HCT116 (cell line): ENCODE results near the gene CAMKK1. TPM values are rescaled to one million over a fixed set of nuclear protein-coding genes. Genes with fewer than 3 reads are reported as not detected.

Experiments
- ATAC-seq: fragments of 200-7000 bp; cut with Tn5 transposase; 2 replicates; pipeline ENCODE4 v1.9.1; 2020; ENCODE audit warnings: mild to moderate bottlenecking, moderate library complexity
- BruUV-seq: library from RNA; stranded (reverse); fragments of 400-500 nt; replicated peaks from 2 replicates; lab custom pipeline; 2021; lab: Mats Ljungman, UMichigan
- CTCF ChIA-PET: fragments of 300-600 bp; sonication (Branson Sonifier 250); formaldehyde crosslinking; loops from one replicate; lab custom pipeline; 2021; ENCODE audit warnings: antibody characterized with exemption; lab: Charles Lee
- POLR2A ChIA-PET: fragments of 300-600, 350-600 bp; sonication (Branson Sonifier 250); formaldehyde crosslinking; loops from one replicate; lab custom pipeline; 2021; ENCODE audit warnings: antibody characterized with exemption; lab: Charles Lee
- RAD21 ChIA-PET, 2 experiments: fragments of 300-600 bp; sonication (Branson Sonifier 250); formaldehyde crosslinking; loops; one replicate each; lab custom pipeline; 2023; ENCODE audit warnings: low total read pairs in 2 of 2; ENCODE audit not compliant: uncharacterized antibody in 2 of 2, unreplicated experiment in 2 of 2, low non-redundant PET in 1 of 2; lab: Charles Lee
- DNase-seq: peaks from one replicate; pipeline ENCODE4 v3.0.0-alpha.2; 2010; ENCODE audit warnings: low read depth, low spot score
- H2AFZ ChIP-seq: fragments of 200-600 bp; shearing (Covaris generic), sonication (generic); 2 replicates; pipeline ENCODE4 v1.6.1; 2017; ENCODE audit warnings: low read depth, mixed run types, mixed read lengths, antibody characterized with exemption, low read length; ENCODE audit not compliant: poor library complexity, severe bottlenecking
- H3K27ac ChIP-seq: 2 replicates; pipeline ENCODE4 v1.5.1; 2012; ENCODE audit warnings: low read depth, low read length
- H3K27me3 ChIP-seq: fragments of 200-600 bp; sonication (generic); 2 replicates; pipeline ENCODE4 v1.6.1; 2016; ENCODE audit warnings: mixed run types, low read length, mixed read lengths; ENCODE audit not compliant: insufficient read depth
- H3K36me3 ChIP-seq, 2 experiments: fragments of 200-500 bp in 1 of 2; fragments of 200-600 bp in 1 of 2; sonication (Bioruptor generic) in 1 of 2; sonication (generic) in 1 of 2; 2 replicates each; pipeline versions ENCODE4 v1.5.1 to v1.6.1; 2014 to 2016; ENCODE audit warnings: low read length in 2 of 2, inconsistent platforms in 1 of 2, mixed read lengths in 1 of 2, mixed run types in 1 of 2; ENCODE audit not compliant: insufficient read depth in 2 of 2, control insufficient read depth in 1 of 2
- H3K4me1 ChIP-seq, 2 experiments: fragments of 200-600 bp in 1 of 2; sonication (generic) in 1 of 2; 2 replicates each; pipeline versions ENCODE4 v1.5.1 to v1.6.1; 2012 to 2017; ENCODE audit warnings: low read length in 2 of 2, inconsistent platforms in 1 of 2, mild to moderate bottlenecking in 1 of 2, mixed read lengths in 1 of 2, mixed run types in 1 of 2, moderate library complexity in 1 of 2; ENCODE audit not compliant: insufficient read depth in 2 of 2, control insufficient read depth in 1 of 2
- H3K4me2 ChIP-seq: fragments of 200-600 bp; sonication (generic); 2 replicates; pipeline ENCODE4 v1.6.1; 2017; ENCODE audit warnings: mixed run types, low read length, mixed read lengths
- H3K4me3 ChIP-seq, 2 experiments: fragments of 200-600 bp in 1 of 2; sonication (generic) in 1 of 2; replicated peaks in 1 of 2; 2 replicates each; pipeline ENCODE4 v1.5.1; 2011 to 2016; ENCODE audit warnings: low read length in 2 of 2, control low read depth in 1 of 2, low read depth in 1 of 2, mild to moderate bottlenecking in 1 of 2, mixed read lengths in 1 of 2, mixed run types in 1 of 2
- H3K79me2 ChIP-seq: fragments of 200-600 bp; sonication (generic); 2 replicates; pipeline ENCODE4 v1.6.1; 2017; ENCODE audit warnings: mild to moderate bottlenecking, mixed run types, low read length, moderate library complexity, mixed read lengths; ENCODE audit not compliant: insufficient read depth
- H3K9ac ChIP-seq: fragments of 200-600 bp; sonication (generic); 2 replicates; pipeline ENCODE4 v1.6.1; 2016; ENCODE audit warnings: low read length, mixed read lengths
- H3K9me2 ChIP-seq: fragments of 200-600 bp; sonication (generic), shearing (Covaris generic); 2 replicates; pipeline ENCODE4 v1.6.1; 2017; ENCODE audit warnings: mixed run types, mild to moderate bottlenecking, moderate library complexity; ENCODE audit not compliant: insufficient read depth
- H3K9me3 ChIP-seq, 2 experiments: fragments of 200-500 bp in 1 of 2; fragments of 200-600 bp in 1 of 2; sonication (Bioruptor generic) in 1 of 2; sonication (generic) in 1 of 2; 2 replicates each; pipeline ENCODE4 v1.6.1; 2014 to 2017; ENCODE audit warnings: low read length in 2 of 2, mixed read lengths in 2 of 2, inconsistent platforms in 1 of 2, low read depth in 1 of 2, mild to moderate bottlenecking in 1 of 2, mixed run types in 1 of 2, moderate library complexity in 1 of 2; ENCODE audit not compliant: control insufficient read depth in 1 of 2, insufficient read depth in 1 of 2
- H4K20me1 ChIP-seq: fragments of 200-600 bp; sonication (generic), shearing (Covaris generic); 2 replicates; pipeline ENCODE4 v1.6.1; 2017; ENCODE audit warnings: mixed run types, mild to moderate bottlenecking, moderate library complexity; ENCODE audit not compliant: insufficient read depth
- FOSL1 ChIP-seq: IDR thresholded peaks from 2 replicates; pipeline ENCODE4 v1.6.1; 2012; ENCODE audit warnings: low read depth
- POLR2A ChIP-seq: IDR thresholded peaks from 2 replicates; pipeline ENCODE4 v1.7.0; 2011; ENCODE audit warnings: borderline replicate concordance; ENCODE audit not compliant: insufficient read depth, insufficient read length; ENCODE audit errors: extremely low read depth
- SRF ChIP-seq: IDR thresholded peaks from 2 replicates; pipeline ENCODE4 v1.6.1; 2012; ENCODE audit warnings: low read depth
- ZFX ChIP-seq: fragments of 450-650 bp; IDR thresholded peaks from 2 replicates; pipeline ENCODE4 v1.6.1; 2017
- ZNF274 ChIP-seq: fragments of 200-500 bp; sonication (Bioruptor generic); IDR thresholded peaks from 2 replicates; pipeline ENCODE4 v1.6.1; 2014; ENCODE audit warnings: mild to moderate bottlenecking, low read depth, low read length, inconsistent platforms
- intact Hi-C: fragments of 100-400 bp; cut with micrococcal nuclease; formaldehyde crosslinking; loops from 2 replicates; pipeline ENCODE4 v1.10.0; 2022
- total RNA-seq: library from RNA; stranded (reverse); gene quantifications from one replicate; pipeline ENCODE4 v1.2.1, GENCODE V29; 2021; ENCODE audit not compliant: unreplicated experiment
- TF ChIP-seq, protein P1 (sequence below): IDR thresholded peaks from 2 replicates; pipeline ENCODE4 v1.6.1; 2011; ENCODE audit warnings: mild to moderate bottlenecking, low read length, moderate library complexity; ENCODE audit not compliant: insufficient replicate concordance; ENCODE audit errors: extremely low read depth
- TF ChIP-seq, protein P2 (sequence below): IDR thresholded peaks from 2 replicates; pipeline ENCODE4 v1.6.1; 2012
- TF ChIP-seq, protein P3 (sequence below): IDR thresholded peaks from 2 replicates; pipeline ENCODE4 v1.6.1; 2012

CAMKK1 gene
- total RNA-seq, 1 experiment from 2014 or later: 10.6 TPM

DNA sequence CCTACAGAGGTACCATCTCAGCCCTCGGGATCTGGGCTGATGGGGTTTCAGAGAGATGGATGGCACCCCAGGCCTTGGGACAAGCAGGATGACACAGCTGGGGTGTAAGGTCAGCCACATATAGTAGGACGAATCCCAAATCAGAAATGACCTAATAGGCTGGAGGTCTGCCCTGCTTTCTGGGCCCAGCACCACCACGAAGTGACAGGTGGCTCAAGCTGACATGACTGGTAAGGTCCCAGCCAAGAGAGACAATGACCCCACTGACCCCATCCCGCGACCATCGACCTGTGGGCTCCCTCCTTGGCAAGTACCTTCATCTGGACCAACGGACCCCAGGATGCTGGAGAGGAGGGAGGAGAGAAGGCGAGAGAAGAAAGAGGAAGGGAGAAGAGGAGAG, 15.6 kb downstream of the CAMKK1 start (continued):
- TF ChIP-seq, protein P1, sequence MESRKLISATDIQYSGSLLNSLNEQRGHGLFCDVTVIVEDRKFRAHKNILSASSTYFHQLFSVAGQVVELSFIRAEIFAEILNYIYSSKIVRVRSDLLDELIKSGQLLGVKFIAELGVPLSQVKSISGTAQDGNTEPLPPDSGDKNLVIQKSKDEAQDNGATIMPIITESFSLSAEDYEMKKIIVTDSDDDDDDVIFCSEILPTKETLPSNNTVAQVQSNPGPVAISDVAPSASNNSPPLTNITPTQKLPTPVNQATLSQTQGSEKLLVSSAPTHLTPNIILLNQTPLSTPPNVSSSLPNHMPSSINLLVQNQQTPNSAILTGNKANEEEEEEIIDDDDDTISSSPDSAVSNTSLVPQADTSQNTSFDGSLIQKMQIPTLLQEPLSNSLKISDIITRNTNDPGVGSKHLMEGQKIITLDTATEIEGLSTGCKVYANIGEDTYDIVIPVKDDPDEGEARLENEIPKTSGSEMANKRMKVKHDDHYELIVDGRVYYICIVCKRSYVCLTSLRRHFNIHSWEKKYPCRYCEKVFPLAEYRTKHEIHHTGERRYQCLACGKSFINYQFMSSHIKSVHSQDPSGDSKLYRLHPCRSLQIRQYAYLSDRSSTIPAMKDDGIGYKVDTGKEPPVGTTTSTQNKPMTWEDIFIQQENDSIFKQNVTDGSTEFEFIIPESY: no peak
- TF ChIP-seq ZNF274 (no peak), POLR2A (no peak), FOSL1 (no peak), ZFX (no peak)
- TF ChIP-seq, protein P2, sequence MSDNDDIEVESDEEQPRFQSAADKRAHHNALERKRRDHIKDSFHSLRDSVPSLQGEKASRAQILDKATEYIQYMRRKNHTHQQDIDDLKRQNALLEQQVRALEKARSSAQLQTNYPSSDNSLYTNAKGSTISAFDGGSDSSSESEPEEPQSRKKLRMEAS: no peak
- TF ChIP-seq, protein P3, sequence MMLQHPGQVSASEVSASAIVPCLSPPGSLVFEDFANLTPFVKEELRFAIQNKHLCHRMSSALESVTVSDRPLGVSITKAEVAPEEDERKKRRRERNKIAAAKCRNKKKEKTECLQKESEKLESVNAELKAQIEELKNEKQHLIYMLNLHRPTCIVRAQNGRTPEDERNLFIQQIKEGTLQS: no peak

DNA sequence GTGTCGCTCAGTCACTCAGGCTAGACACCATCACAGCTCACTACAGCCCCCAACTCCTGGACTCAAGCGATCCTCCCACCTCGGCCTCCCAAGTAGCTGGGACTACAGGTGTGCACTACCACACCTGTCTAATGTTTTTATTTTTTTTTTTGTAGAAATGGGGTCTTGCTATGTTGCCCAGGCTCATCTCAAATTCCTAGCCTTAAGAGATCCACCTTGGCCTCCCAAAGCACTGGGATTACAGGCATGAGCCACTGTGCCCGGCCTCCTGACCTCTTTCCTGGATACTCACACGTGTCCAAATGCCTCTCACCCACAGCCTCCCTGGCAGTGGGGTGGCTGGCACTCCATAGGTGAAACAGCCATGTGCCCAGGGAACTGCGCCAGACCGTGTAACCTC, 17.5 kb downstream of the CAMKK1 start:
- Histone ChIP-seq H4K20me1 (no peaks in the 10 kb centered on the region), H3K79me2 (no peaks in the 10 kb centered on the region), H3K4me2 (no peak overlapping the region), H3K27me3 (no peaks in the 10 kb centered on the region), H3K9me3 (no peaks in the 10 kb centered on the region), H2AFZ (no peak overlapping the region), H3K4me3 (no peak overlapping the region), H3K9ac (no peak overlapping the region), H3K4me1 (no peaks in the 10 kb centered on the region), H3K36me3 (peaks cover 0 to 13% of the 10 kb centered on the region in 2 experiments; a peak in 2 of 4 replicates), H3K9me2 (no peaks in the 10 kb centered on the region), H3K27ac (no peak overlapping the region)
- POLR2A ChIA-PET: no interaction called here
- no peak for TF ChIP-seq SRF
- TF ChIP-seq, protein P2: no peak
- TF ChIP-seq ZNF274: no peak
- RAD21 ChIA-PET: interaction anchor here in 1 of 2 experiments (0.6 kb wide), 1 partner anchor 11 kb away, joined by 3 read pairs; no protein-coding TSS in a partner anchor
- ATAC-seq: no peak
- intact Hi-C loops: no loop called here
- no peak for DNase-seq
- CTCF ChIA-PET: no interaction called here
- no TSS peak for BruUV-seq
